COLO829 (cell line): Measurements from ENCODE around the gene RND1.

Source experiments
- DNase-seq: peaks from one replicate; pipeline ENCODE4 v3.0.0; 2012; ENCODE audit warnings: low spot score

Gene RND1

DNA sequence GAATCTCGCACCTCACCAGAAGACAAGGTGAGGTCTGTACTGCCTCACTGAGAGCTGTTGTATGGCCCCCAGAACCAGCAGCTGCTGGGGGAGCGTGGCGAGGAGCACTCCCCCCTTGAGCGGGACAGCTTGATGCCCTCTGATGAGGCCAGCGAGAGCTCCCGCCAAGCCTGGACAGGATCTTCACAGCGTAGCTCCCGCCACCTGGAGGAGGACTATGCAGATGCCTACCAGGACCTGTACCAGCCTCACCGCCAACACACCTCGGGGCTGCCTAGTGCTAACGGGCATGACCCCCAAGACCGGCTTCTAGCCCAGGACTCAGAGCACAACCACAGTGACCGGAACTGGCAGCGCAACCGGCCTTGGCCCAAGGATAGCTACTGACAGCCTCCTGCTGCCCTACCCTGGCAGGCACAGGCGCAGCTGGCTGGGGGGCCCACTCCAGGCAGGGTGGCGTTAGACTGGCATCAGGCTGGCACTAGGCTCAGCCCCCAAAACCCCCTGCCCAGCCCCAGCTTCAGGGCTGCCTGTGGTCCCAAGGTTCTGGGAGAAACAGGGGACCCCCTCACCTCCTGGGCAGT, 38.1 kb downstream of the RND1 start:
- no peak for DNase-seq

DNA sequence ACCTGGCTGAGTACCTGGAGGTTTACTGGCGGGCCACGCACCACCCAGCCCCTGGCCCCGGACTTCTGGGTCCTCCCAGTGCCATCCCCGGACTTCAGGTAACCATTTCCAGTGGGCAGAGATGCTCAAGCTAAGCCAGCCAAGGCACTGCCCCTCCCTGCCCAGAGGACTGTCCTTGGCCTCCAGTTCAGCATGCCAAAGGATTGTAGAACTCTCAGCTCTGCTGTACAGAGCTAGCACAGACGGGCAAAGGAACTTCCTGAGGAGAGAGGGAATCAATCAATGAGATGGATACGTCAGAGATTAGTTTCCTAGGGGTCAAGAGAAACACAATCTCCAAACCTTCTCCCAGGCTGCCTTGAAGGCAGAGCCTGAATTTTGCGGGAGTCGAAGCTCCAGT, 38.6 kb downstream of the RND1 start:
- DNase-seq, result no peak

DNA sequence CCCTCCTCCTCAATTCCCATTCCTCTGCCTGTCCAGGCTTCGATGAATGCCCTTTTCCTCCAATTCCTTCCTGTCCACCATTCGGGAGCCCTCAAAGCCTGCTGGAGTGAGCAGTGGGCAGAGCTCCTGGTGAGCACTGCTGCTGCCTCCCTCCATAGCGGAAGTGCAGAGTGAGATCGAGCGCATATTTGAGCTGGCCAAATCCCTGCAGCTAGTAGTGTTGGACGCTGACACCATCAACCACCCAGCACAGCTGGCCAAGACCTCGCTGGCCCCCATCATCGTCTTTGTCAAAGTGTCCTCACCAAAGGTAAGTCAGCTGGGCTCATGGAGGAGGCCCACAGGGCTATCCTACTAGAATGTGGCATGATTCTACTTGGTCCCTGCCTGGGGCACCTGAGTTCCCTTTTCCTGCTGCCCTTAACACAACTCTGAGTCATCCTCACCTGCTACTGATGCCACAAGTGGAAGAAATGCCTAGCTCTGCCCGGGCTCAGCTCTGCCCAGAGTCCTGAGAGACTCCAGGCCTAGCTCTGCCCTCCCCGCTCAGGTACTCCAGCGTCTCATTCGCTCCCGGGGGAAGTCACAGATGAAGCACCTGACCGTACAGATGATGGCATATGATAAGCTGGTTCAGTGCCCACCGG, 39.3 kb downstream of the RND1 start:
- no peak for DNase-seq

DNA sequence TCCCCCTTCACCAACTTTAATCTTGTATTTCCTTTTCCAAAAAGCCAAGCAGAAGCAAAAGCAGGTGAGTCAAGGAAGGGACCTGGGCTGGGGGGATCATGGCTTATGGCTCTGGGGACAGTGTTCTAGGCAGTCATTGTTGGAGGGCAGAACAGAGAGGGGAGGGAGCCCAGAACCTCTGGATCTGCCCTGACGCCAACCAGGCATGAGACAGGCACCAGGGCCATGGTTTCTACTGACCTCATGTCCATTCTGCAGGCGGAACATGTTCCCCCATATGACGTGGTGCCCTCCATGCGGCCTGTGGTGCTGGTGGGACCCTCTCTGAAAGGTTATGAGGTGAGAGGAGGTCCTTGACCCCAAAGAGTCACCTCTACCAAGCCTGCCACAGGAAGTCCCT, 40.8 kb downstream of the RND1 start:
- DNase-seq, result no peak

DNA sequence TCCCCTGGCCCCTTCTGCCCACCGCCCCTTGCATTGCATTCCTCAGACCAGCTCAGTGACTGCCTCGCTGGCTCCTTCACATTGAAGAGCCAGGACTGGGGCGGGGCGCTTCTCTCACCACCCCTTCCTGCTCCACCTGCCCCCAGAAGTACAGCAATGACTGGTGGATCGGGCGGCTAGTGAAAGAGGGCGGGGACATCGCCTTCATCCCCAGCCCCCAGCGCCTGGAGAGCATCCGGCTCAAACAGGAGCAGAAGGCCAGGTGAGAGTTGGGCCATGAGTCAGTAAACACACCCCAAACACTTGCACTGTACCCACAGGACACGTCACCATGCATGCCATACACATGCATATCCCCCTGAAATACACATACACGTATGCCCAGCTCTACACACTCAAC, 41.6 kb downstream of the RND1 start:
- DNase-seq, result no peak

DNA sequence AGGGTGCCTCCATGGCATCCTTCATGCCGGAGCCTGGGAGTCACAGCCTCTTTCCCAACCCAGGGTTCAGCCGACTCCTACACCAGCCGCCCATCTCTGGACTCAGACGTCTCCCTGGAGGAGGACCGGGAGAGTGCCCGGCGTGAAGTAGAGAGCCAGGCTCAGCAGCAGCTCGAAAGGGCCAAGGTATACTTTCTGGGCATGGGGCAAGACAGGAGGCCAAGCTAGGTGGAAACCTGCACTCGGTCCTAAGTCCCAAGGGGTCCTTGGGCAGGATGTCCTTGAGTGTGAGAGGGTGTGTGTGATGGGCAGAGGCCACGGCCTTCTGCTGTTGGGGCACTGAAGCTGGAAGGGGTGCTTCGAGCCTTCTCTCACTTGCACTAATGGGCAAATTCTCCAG, 42.4 kb downstream of the RND1 start:
- DNase-seq, result no peak

DNA sequence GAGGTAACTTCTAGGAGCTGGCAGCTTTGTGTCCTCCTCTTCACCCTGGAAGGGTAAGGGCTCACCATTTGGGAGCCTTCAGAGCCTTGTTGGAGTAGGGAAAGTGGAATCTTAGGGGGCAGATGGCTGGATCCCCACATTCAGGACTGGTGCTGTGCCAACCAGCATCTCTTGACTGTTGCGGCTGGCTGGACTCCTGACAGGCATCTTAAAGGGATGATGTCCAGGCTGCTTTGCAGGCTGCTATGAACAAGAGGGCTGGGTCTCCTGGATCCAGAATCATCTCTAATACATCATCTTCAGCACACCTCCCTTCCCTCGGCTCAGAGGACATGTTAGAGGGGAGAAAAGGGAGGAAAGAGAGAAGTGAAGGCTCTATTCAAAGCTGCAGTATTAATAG, 43.0 kb downstream of the RND1 start:
- no peak for DNase-seq

DNA sequence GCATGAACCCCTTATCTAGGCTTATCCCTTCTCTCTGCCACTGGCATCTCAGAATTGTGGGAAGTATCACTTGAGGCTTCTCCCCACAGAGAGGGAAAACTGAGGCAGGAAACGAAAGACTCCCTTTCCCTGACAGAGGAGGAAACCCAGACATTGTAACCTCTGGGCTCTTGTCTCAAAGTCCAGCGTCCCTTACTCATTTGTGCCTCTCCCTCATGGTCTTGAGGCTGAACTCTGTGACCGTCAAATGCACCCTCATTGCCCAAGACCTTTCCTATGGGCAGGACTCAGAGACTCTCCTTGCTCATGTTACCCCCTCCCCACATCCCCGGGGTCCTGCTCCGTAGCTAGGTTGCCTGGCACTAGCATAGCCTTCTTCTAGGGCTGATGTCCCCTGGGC, 43.5 kb downstream of the RND1 start:
- no peak for DNase-seq

DNA sequence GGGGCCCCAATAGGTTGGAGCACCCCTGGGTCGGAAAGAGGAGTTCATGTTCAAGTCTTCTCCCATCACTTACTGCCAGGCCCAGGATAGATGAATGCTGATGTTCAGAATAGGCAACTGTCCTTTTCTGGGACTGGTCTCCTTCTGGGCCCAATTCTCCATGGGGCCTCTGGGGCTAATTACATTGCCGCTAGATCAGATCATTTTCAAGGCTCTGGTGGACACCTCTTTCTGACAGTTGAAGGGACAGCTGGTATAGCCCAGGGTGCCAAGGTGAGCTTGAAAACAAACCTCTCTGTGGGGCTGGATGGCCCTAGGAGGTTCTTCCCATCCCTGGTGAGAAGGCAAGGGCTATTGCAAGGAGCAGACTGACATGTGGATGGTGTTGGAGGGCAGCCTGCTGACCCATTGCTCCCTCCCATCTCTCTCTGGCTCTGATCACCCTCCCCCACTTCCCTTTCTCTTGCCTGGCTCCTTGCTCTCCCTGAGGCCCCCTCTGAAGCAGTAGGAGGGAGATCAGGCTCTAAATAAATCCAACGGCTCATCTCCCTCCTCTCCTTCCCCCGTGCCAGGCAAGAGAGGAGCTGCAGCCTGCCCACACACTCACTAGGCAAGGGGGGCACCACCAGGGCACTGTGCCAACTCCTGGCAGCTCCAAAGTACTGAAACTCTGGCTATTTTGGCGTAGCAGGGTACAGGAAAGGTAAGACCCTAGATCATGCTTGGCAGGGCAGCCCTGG, 45.5 kb downstream of the RND1 start:
- no peak for DNase-seq

DNA sequence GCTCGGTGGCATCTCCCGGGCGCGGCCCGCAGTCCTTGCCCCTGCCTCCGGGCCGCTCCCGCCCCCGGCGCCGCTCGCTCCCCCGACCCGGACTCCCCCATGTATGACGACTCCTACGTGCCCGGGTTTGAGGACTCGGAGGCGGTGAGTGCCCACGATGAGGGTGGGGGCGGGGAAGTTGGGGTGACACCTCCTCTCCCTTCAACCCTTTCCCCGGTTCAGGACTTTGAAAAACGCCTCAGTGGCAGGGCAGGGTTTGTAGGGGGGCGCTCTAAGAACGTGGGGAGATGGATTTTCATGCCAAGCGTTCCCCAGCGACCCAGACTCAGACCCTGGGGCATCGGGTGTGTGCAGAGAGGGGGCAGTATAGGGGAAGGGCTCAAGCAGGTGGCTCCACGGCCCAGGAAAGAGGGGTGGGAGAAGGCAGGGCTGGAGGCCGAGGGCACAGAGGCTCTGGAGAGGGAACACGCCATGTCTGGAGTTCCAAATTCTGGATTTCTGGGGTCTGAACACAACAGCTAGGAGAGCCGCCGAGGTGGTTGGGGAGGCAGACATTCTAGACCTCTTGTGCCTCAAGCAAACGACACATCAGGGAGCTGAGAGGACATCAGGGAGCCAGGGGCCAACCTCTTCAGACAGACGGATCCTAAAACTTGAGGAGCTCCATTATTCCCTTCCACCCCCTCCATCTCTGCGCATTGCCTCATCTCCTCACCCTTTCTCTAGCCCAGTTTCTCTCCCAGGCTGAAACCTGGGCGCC, 46.7 kb downstream of the RND1 start:
- no peak for DNase-seq

DNA sequence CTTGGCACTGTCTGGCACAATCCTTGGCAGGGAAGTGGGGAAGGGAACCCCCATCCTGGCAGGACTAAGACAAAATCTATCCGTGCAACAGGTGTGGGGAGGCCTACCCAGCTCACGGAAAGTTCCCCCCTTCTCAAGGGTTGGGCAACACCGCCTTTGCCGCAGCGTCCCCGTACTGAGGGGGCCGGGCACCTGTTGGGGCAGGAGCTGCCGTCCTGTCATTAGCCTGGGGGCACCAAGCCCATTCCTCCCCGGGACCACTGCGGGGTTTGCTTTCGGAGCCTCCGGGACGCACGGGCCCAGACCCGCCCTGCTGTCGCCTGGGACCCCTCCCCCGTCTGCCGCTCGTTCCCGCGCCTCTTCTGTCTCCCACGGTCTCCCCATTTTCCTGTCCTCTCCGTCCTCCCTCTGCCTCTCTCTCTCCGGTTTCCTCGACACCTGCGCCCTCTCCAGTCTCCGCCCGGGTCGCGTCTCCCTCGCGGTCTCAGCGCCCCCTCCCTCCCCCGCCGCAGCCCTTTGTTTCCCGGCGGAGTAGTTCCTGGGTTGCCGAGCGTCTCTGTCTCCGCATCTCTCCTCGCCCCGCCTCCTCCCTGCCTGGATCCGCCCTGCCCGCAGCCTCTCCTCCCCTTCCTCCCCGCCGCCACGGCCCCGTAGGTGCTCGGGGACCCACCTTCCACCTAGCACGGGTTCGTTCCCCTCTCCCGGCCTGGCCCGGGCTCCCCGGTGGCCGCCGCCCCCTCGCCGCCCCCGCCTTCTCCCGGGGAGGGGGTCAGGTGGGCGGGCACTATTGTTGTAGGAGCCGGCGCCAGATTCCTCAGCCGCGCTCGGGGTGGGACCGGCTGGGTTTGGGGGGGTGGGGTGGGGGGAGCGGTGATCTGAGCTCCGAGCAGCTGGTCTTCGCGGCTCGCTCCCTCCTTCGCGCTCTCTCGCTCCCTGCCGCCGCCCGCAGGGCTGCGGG, 47.5 kb downstream of the RND1 start, which contains the start of gene CACNB3:
Gene CACNB3 (plus strand): TSS at position 624 of the 958 bp plus-strand sequence. CDS start 434 bp downstream, outside the sequence.
- DNase-seq, result no peak

DNA sequence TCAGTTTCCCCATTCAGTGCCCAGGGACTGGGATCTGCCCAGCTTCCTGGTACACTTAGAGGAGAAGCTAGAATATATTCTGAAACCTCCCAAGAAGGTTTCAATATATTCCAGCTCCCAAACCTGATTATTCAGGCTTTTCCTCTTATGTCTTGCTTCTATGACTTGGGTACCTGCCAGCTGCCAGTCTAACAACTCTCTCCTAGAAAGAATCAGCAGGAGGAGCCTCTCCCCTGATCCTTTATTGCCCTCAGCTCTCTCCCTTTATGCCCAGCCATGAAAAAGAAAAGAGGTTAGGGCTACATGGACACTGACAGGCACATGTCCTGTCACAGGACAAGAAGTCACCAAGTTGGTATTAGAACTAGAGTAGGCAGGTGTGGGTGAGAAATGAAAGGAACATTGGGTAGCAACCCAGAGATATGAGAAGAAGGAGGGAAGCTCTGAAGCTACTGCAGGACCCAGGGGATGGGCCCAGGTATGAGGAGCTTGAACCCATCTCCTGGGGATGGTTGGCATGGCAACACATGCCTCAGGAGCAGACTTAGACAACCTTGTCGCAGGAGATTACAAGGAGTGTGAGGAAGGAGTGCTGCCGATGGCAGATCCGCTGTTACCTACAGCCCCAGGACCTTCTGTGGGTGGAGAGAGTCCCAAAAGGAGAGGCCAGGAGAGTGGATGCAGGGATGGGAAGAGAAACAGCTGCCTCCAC, 49.4 kb downstream of the RND1 start:
- DNase-seq, result no peak

DNA sequence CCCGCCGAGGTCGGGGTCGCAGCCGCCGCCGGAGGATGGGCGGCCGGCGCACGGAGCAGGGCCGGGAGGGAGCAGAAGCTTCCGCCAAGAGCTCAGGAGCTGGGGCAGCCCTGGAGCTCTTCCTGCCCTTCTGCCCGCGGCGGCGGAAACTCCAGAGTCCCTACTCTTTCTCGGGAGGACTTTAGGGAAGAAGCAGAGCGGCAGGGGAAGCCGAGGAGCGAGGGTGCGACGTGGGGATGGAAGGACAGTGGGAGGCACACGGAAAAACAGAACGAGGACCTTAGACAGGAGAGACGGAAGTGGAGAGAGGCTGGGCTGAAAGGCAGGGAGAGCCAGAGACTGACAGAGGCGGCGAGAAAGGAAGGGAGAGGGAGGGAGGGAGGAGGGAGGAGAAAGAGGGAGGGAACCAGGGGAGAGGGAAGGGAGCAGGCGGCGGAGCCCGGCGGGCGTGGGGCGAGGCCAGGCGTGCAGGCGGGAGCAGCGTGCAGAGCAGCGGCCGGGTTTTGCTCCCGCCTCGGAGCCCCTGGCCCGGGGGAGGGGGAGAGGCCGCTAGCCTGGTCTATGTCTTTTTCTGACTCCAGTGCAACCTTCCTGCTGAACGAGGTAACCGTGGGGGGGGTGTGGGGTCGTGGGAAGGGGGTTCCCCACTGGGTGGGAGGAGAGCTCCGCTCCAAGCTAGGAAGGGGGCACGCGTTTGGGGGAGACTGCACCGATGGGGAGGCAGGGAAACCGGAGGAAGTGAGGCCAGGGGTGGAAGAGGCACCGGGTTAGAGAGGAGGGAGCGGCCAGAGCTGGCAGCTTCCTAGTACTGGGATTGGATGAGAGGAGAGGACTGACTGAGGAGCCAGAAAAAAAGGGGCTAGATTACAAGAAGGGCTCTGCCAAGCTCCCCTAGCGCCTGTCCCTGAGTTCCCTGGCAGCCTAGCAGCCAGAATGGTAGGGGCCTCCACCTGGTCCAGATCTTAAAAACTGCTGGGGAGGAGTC, 50.3 kb downstream of the RND1 start:
- DNase-seq, result peak; percentile 70

DNA sequence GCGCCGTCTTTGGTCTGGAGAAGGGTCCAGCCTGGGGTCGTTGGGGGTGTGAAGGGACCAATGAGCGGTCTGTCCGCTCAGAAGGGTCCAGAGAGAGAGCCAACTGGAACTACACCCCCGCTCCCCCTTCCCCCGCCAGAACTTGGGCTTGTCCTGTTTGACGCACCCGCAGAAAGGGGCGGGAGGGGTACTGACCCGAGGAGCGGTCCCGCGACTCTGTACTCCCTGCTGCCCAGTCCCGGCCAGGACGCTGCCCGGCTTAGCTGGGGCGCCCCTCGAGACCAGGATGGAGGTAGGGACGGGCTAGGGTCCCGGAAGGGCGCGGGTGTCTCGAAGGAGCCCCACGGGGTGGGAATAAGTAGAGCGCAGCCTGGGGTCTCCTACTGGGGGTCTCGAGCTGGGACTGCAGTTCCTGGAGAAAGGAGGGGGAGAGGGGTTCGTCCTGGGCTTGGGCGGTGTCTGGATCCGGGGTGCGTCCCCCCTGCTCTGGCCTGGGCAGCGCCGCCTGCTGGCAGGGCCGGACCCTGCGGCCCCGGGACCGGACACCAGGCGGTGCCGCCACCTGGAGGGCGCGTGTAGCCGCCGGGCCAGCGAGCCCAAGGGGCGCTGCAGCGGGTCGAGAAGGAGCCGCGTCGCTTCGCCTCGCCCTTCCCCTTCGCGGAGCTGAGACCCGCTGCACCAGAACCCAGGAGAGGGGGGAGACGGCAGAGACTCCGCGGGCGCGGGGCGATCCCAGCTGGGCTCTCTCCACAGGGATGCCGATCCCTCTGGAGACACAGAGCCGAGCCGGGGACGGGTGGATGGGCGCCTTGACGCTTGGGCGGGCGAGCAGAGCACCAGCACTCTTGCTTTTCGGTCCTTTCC, 51.2 kb downstream of the RND1 start:
- DNase-seq, result peak; percentile 44

DNA sequence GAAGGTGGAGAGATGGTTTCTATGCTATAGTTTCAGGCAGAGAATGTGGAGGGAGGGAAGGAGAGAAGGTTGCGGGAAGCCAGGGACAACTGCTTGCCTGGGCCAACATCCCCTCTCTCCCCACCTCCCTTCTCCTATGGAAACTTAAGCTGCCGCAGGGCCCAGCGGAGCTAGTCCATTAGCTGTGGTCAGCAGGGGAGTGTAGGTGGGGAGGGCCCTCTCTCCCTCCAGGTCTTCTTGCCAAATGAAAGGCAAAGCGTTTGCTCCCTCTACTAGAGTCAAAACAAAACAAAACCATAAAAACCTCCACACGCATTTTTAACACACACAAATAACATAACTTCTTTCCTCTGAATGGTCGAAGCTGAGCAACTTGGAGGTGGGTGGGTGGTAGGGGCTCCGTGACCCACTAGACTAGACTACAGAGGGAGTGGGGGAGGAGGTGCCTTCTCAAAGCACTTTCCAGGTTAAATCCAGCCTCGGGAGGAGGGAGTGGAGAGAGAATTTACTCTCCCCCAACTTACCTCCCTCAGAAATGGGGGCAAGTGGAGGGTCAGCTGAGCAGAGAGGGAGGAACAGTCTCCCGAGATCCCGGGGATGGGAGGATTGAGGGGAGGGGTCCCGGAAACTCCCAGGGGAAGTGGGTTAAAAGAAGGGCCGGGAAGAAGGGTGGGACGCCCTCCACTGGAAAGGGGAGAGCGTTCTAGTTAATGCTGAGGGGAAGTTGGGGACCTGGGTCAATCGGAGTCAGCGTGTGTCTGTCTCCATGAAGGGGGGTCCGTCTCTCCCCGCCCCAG, 52.0 kb downstream of the RND1 start:
- no peak for DNase-seq

DNA sequence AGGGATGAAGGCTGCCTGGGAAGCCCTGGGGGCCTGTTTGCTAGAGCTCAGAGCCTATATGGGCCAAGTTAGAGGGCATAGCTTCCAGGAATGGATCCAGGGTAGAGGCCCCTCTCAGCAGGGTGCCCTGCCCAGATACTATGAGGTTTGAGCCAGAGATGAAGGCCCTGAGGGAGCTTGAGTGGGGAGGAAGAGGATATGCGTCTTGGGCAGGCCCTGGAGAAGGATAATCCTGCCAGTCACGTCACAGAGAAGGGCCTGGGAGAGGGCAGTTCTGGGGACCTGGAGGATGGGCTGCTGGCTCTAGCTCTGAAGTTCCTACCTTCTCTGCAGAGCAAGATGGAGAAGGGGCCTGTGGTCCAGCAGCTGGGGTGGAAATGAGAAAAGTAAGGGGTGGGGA, 53.3 kb downstream of the RND1 start:
- no peak for DNase-seq

DNA sequence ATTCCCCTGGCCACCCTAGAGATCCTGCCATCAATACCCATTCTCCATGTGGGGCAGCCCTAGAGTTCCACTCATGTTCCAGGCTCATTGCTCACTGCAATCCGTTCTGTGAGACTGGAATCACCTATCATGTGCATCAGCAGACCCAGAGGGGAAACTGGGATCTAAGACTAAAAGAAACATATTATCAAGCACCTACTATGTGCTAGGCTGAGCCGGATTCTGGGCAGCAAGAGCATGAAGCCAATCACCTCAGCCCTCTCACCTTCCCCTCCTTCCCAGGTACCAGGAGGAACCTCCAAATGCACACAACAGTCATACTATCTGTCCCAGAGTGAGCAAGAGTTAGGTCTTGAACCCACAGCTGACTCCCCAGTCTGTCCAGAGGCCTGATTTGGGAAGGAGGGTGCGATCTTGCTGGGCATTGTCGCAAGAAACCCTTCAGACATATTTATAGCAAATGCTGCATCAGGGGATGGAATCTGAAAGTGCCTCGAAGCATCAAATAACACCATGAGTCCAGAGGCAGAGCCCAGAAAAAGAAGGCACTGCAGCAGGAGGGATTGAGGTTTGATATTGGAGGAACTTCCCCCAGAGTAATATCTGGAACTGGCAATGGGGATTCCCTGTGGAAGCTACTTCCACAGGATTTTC, 54.1 kb downstream of the RND1 start:
- DNase-seq, result no peak
